ENCODE data around the gene CCDC88C. TPM values are rescaled to one million over a fixed set of nuclear protein-coding genes. Genes with fewer than 3 reads are reported as not detected.

CCDC88C gene
- total and polyA plus RNA-seq, 12 donors, result 1.5 to 6.5 (median 3.4) TPM

DNA sequence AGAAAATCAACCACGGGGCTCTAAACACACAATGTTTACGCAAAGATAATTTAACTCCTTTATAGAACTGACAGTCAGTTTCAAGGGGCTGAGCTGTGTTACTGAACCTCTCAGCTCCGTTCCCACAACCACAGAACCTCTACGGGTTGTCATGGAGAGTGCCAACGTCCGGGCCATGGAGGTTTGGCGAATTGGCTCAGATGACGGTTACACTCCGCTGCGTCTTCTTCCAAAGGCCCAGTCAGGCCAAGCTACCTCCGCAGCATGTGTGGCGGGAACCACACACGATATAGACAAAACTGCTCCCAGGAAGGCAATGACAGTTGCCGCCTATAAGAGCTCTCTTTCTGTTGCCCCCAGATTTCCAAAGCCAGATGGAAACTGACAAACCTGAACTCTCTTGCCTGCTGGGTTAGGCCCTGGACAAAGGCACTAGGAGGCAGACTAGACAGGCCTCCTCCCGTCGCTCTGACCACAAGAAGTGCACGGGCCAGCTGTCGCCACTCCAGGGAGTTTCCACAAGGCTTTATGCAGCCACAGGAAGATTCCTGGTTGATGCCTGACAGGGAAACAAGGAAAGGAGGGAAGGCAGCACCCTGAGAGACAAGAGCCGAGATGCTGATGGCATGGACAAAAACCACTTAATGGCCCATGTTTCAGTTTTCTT lies 30.3 kb downstream of the CCDC88C start:
- Histone ChIP-seq H3K36me3 (replicated peaks in 1 of 2) (no peaks in the 10 kb centered on the region), H3K27ac (no peak overlapping the region), H3K9me3 (replicated peaks in 1 of 3) (no peaks in the 10 kb centered on the region), H3K4me3 (no peak overlapping the region), H3K27me3 (no peaks in the 10 kb centered on the region), H3K4me1 (replicated peaks in 1 of 2) (no peaks in the 10 kb centered on the region)
- intact Hi-C loops (cut with DNase I), result no loop called here
- TF ChIP-seq POLR2A (IDR thresholded peaks at IDR 0.05), result no peak
- TF ChIP-seq, protein P1, sequence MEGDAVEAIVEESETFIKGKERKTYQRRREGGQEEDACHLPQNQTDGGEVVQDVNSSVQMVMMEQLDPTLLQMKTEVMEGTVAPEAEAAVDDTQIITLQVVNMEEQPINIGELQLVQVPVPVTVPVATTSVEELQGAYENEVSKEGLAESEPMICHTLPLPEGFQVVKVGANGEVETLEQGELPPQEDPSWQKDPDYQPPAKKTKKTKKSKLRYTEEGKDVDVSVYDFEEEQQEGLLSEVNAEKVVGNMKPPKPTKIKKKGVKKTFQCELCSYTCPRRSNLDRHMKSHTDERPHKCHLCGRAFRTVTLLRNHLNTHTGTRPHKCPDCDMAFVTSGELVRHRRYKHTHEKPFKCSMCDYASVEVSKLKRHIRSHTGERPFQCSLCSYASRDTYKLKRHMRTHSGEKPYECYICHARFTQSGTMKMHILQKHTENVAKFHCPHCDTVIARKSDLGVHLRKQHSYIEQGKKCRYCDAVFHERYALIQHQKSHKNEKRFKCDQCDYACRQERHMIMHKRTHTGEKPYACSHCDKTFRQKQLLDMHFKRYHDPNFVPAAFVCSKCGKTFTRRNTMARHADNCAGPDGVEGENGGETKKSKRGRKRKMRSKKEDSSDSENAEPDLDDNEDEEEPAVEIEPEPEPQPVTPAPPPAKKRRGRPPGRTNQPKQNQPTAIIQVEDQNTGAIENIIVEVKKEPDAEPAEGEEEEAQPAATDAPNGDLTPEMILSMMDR (IDR thresholded peaks at IDR 0.05), result no peak
- DNase-seq, result no peak
- WGBS, 4 donors, result 86 to 89% (median 86%) methylated on average over 7 to 19 of the region's 19 CpGs

- TF ChIP-seq, protein P1 (IDR thresholded peaks at IDR 0.05), result no peak
- TF ChIP-seq POLR2A (IDR thresholded peaks at IDR 0.05), result no peak
- no peaks in the 10 kb centered on the region for H3K4me1 ChIP-seq (replicated peaks in 1 of 2)
- H3K27ac ChIP-seq, result no peak overlapping the region
- H3K9me3 ChIP-seq (replicated peaks in 1 of 3), result no peaks in the 10 kb centered on the region
- DNase-seq, result no peak
- intact Hi-C loops (cut with DNase I), result no loop called here
- no peaks in the 10 kb centered on the region for H3K36me3 ChIP-seq (replicated peaks in 1 of 2)
- no peaks in the 10 kb centered on the region for H3K27me3 ChIP-seq
- no peak overlapping the region for H3K4me3 ChIP-seq
Measured at GRCh38 chr14:91385697-91386096, 31.9 kb downstream of the CCDC88C start.

- Histone ChIP-seq H3K9me3 (replicated peaks in 1 of 3) (no peaks in the 10 kb centered on the region), H3K4me3 (no peak overlapping the region), H3K27ac (no peak overlapping the region), H3K36me3 (replicated peaks in 1 of 2) (no peaks in the 10 kb centered on the region), H3K27me3 (no peaks in the 10 kb centered on the region), H3K4me1 (replicated peaks in 1 of 2) (no peaks in the 10 kb centered on the region)
- DNase-seq, result no peak
- intact Hi-C loops (cut with DNase I), result no loop called here
- no peak for TF ChIP-seq POLR2A (IDR thresholded peaks at IDR 0.05)
- TF ChIP-seq, protein P1 (IDR thresholded peaks at IDR 0.05), result no peak
- 87 to 95% (median 93%) methylated on average over 5 to 9 of the region's 9 CpGs for WGBS, 4 donors
Measured at GRCh38 chr14:91385224-91385623, 32.4 kb downstream of the CCDC88C start.

- peaks cover 0 to 2% of the 10 kb centered on the region in 2 donors for H3K4me1 ChIP-seq (replicated peaks in 1 of 2)
- 76 to 82% (median 78%) methylated on average over 7 of the region's 7 CpGs for WGBS, 4 donors
- intact Hi-C loops (cut with DNase I), result no loop called here
- DNase-seq, result no peak
- H3K27me3 ChIP-seq, result no peaks in the 10 kb centered on the region
- no peaks in the 10 kb centered on the region for H3K36me3 ChIP-seq (replicated peaks in 1 of 2)
- no peak overlapping the region for H3K4me3 ChIP-seq
- no peak overlapping the region for H3K27ac ChIP-seq
- TF ChIP-seq POLR2A (IDR thresholded peaks at IDR 0.05), result no peak
- TF ChIP-seq, protein P1 (IDR thresholded peaks at IDR 0.05), result no peak
- H3K9me3 ChIP-seq (replicated peaks in 1 of 3), result no peaks in the 10 kb centered on the region
Measured at GRCh38 chr14:91383439-91383838, 34.2 kb downstream of the CCDC88C start.
